Mucosa of rectum (tissue), 2 donors: Measurements from ENCODE around the gene ACKR2.

Source experiments
- H3K27ac ChIP-seq, 2 donors: one replicate each; pipeline ENCODE4 v1.7.0; 2013; ENCODE audit warnings: inconsistent platforms in 2 of 2, low read depth in 2 of 2, low read length in 2 of 2
- H3K27me3 ChIP-seq, 2 donors: one replicate each; pipeline ENCODE4 v1.7.0; 2013; ENCODE audit warnings: low read length in 2 of 2; ENCODE audit not compliant: control insufficient read depth in 2 of 2, insufficient read depth in 2 of 2
- H3K36me3 ChIP-seq, 2 donors: one replicate each; pipeline ENCODE4 v1.7.0; 2013; ENCODE audit warnings: low read length in 2 of 2; ENCODE audit not compliant: control insufficient read depth in 2 of 2, insufficient read depth in 2 of 2
- H3K4me1 ChIP-seq, 2 donors: one replicate each; pipeline ENCODE4 v1.7.0; 2013; ENCODE audit warnings: low read length in 2 of 2, mild to moderate bottlenecking in 1 of 2; ENCODE audit not compliant: control insufficient read depth in 2 of 2, insufficient read depth in 2 of 2
- H3K4me3 ChIP-seq, 2 donors: one replicate each; pipeline ENCODE4 v1.7.0; 2013; ENCODE audit warnings: low read length in 2 of 2
- H3K9ac ChIP-seq, 2 donors: one replicate each; pipeline ENCODE4 v1.7.0; 2013; ENCODE audit warnings: low read length in 2 of 2, low read depth in 1 of 2, mild to moderate bottlenecking in 1 of 2
- H3K9me3 ChIP-seq, 2 donors: one replicate each; pipeline ENCODE4 v1.7.0; 2013; ENCODE audit warnings: low read length in 2 of 2; ENCODE audit not compliant: control insufficient read depth in 2 of 2
- donor health status: healthy.
- donor health status: Normal muscosa, but diverticular disease.

ACKR2 gene

GRCh38 chr3:42778644-42779043 is 30.6 kb upstream of the ACKR2 start:
- no peak overlapping the region for H3K4me3 ChIP-seq
- H3K27ac ChIP-seq = peak overlapping the region; percentile 3 to 11
- H3K9me3 ChIP-seq = no peaks in the 10 kb centered on the region
- H3K27me3 ChIP-seq = no peaks in the 10 kb centered on the region
- peaks cover 7 to 22% of the 10 kb centered on the region in 2 donors for H3K36me3 ChIP-seq
- no peak overlapping the region for H3K9ac ChIP-seq
- H3K4me1 ChIP-seq = peaks cover 8 to 11% of the 10 kb centered on the region in 2 donors

GRCh38 chr3:42780398-42780797 is 28.8 kb upstream of the ACKR2 start:
- Histone ChIP-seq H3K27ac (peak overlapping the region; percentile 19 to 32), H3K4me3 (no peak overlapping the region), H3K27me3 (no peaks in the 10 kb centered on the region), H3K4me1 (peaks cover 8 to 9% of the 10 kb centered on the region in 2 donors), H3K36me3 (peaks cover 11 to 31% of the 10 kb centered on the region in 2 donors), H3K9me3 (no peaks in the 10 kb centered on the region), H3K9ac (no peak overlapping the region)

- H3K4me3 ChIP-seq = no peak overlapping the region
- peak overlapping the region; percentile 19 to 32 for H3K27ac ChIP-seq
- peaks cover 8 to 9% of the 10 kb centered on the region in 2 donors for H3K4me1 ChIP-seq
- peaks cover 18 to 38% of the 10 kb centered on the region in 2 donors for H3K36me3 ChIP-seq
- H3K27me3 ChIP-seq = no peaks in the 10 kb centered on the region
- no peaks in the 10 kb centered on the region for H3K9me3 ChIP-seq
- no peak overlapping the region for H3K9ac ChIP-seq
Observed at GRCh38 chr3:42780892-42781700, 28.1 kb upstream of the ACKR2 start.

- Histone ChIP-seq H3K9ac (no peak overlapping the region), H3K9me3 (no peaks in the 10 kb centered on the region), H3K4me3 (no peak overlapping the region), H3K27ac (no peak overlapping the region), H3K4me1 (peaks cover under 1 to 1% of the 10 kb centered on the region in 2 donors), H3K36me3 (peaks cover 30 to 39% of the 10 kb centered on the region in 2 donors), H3K27me3 (no peaks in the 10 kb centered on the region)
Observed at GRCh38 chr3:42786212-42786611, 23.0 kb upstream of the ACKR2 start.

GRCh38 chr3:42786631-42787030 is 22.6 kb upstream of the ACKR2 start:
- H3K27ac ChIP-seq = no peak overlapping the region
- H3K9me3 ChIP-seq = no peaks in the 10 kb centered on the region
- H3K4me1 ChIP-seq = no peaks in the 10 kb centered on the region
- no peaks in the 10 kb centered on the region for H3K27me3 ChIP-seq
- H3K4me3 ChIP-seq = no peak overlapping the region
- H3K9ac ChIP-seq = no peak overlapping the region
- H3K36me3 ChIP-seq = peaks cover 28 to 39% of the 10 kb centered on the region in 2 donors

- H3K4me3 ChIP-seq = no peak overlapping the region
- H3K9ac ChIP-seq = no peak overlapping the region
- peaks cover 11 to 25% of the 10 kb centered on the region in 2 donors for H3K36me3 ChIP-seq
- H3K4me1 ChIP-seq = peaks cover 0 to 2% of the 10 kb centered on the region in 2 donors
- H3K9me3 ChIP-seq = no peaks in the 10 kb centered on the region
- no peak overlapping the region for H3K27ac ChIP-seq
- no peaks in the 10 kb centered on the region for H3K27me3 ChIP-seq
Observed at GRCh38 chr3:42790714-42791229, 18.5 kb upstream of the ACKR2 start.

- Histone ChIP-seq H3K9ac (no peak overlapping the region), H3K4me1 (peaks cover 0 to 4% of the 10 kb centered on the region in 2 donors), H3K27ac (no peak overlapping the region), H3K9me3 (no peaks in the 10 kb centered on the region), H3K27me3 (no peaks in the 10 kb centered on the region), H3K4me3 (no peak overlapping the region), H3K36me3 (peaks cover 5 to 10% of the 10 kb centered on the region in 2 donors)
Observed at GRCh38 chr3:42795621-42796181, 13.5 kb upstream of the ACKR2 start.

- H3K36me3 ChIP-seq = peaks cover 0 to 8% of the 10 kb centered on the region in 2 donors
- no peaks in the 10 kb centered on the region for H3K27me3 ChIP-seq
- H3K9me3 ChIP-seq = no peaks in the 10 kb centered on the region
- no peak overlapping the region for H3K4me3 ChIP-seq
- H3K27ac ChIP-seq = no peak overlapping the region
- peaks cover 6 to 7% of the 10 kb centered on the region in 2 donors for H3K4me1 ChIP-seq
- H3K9ac ChIP-seq = no peak overlapping the region
Observed at GRCh38 chr3:42796332-42796885, 12.8 kb upstream of the ACKR2 start.

- no peak overlapping the region for H3K9ac ChIP-seq
- H3K4me1 ChIP-seq = peaks cover 9 to 21% of the 10 kb centered on the region in 2 donors
- no peaks in the 10 kb centered on the region for H3K9me3 ChIP-seq
- no peaks in the 10 kb centered on the region for H3K27me3 ChIP-seq
- H3K36me3 ChIP-seq = no peaks in the 10 kb centered on the region
- no peak overlapping the region for H3K27ac ChIP-seq
- no peak overlapping the region for H3K4me3 ChIP-seq
Observed at GRCh38 chr3:42799376-42799775, 9.9 kb upstream of the ACKR2 start.

- H3K9me3 ChIP-seq = no peaks in the 10 kb centered on the region
- H3K4me3 ChIP-seq = no peak overlapping the region
- H3K27ac ChIP-seq = no peak overlapping the region
- peaks cover 11 to 21% of the 10 kb centered on the region in 2 donors for H3K4me1 ChIP-seq
- H3K9ac ChIP-seq = no peak overlapping the region
- H3K36me3 ChIP-seq = no peaks in the 10 kb centered on the region
- no peaks in the 10 kb centered on the region for H3K27me3 ChIP-seq
Observed at GRCh38 chr3:42800251-42800650, 9.0 kb upstream of the ACKR2 start.
